T-helper 2 cell (primary cell): ENCODE measurements around the gene DET1.

ENCODE experiments used
- DNase-seq, 5 experiments: peaks; one replicate each; pipeline versions ENCODE4 v3.0.0 to v3.0.0-alpha.2; 2012 to 2022

The DET1 gene

GRCh38 chr15:88463870-88464532 lies 82.5 kb downstream of the DET1 start:
- DNase-seq: no peak
